GM18519 (cell line): Measurements from ENCODE around the gene VAT1L.

Source experiments
- ATAC-seq: cut with Tn5 transposase; IDR thresholded peaks from one replicate; pipeline ENCODE4 v1.9.1; 2021; ENCODE audit warnings: mild to moderate bottlenecking, moderate library complexity; ENCODE audit not compliant: unreplicated experiment, low FRiP score

The VAT1L gene

GRCh38 chr16:77825196-77825595 is 36.8 kb downstream of the VAT1L start:
- ATAC-seq, result no peak

- ATAC-seq, result no peak
Observed at GRCh38 chr16:77827032-77827431, 38.7 kb downstream of the VAT1L start.

GRCh38 chr16:77833921-77834634 is 45.7 kb downstream of the VAT1L start:
- no peak for ATAC-seq

GRCh38 chr16:77834635-77835540 is 46.5 kb downstream of the VAT1L start:
- no peak for ATAC-seq

GRCh38 chr16:77836801-77837200 is 48.4 kb downstream of the VAT1L start:
- no peak for ATAC-seq

GRCh38 chr16:77838597-77839255 is 50.4 kb downstream of the VAT1L start:
- no peak for ATAC-seq

GRCh38 chr16:77840093-77840492 is 51.7 kb downstream of the VAT1L start:
- no peak for ATAC-seq

- no peak for ATAC-seq
Observed at GRCh38 chr16:77840673-77841501, 52.5 kb downstream of the VAT1L start.

GRCh38 chr16:77841502-77841763 is 53.1 kb downstream of the VAT1L start:
- ATAC-seq, result no peak

- no peak for ATAC-seq
Observed at GRCh38 chr16:77842468-77842867, 54.1 kb downstream of the VAT1L start.

GRCh38 chr16:77843405-77843804 is 55.0 kb downstream of the VAT1L start:
- no peak for ATAC-seq

- no peak for ATAC-seq
Observed at GRCh38 chr16:77844801-77845200, 56.4 kb downstream of the VAT1L start.

- no peak for ATAC-seq
Observed at GRCh38 chr16:77849646-77850258, 61.4 kb downstream of the VAT1L start.

- ATAC-seq, result no peak
Observed at GRCh38 chr16:77850636-77851333, 62.4 kb downstream of the VAT1L start.

GRCh38 chr16:77853161-77853560 is 64.8 kb downstream of the VAT1L start:
- no peak for ATAC-seq

GRCh38 chr16:77856438-77857160 is 68.2 kb downstream of the VAT1L start:
- ATAC-seq, result no peak

- no peak for ATAC-seq
Observed at GRCh38 chr16:77858060-77858459, 69.7 kb downstream of the VAT1L start.

- no peak for ATAC-seq
Observed at GRCh38 chr16:77859493-77860232, 71.3 kb downstream of the VAT1L start.
